ENCODE data around the gene MAFG.

Gene MAFG

GRCh38 chr17:81927653-81928543, at the start of gene MAFG:
MAFG (minus strand) TSS chr17:81927735; CDS start chr17:81923185, 4,550 bp downstream.
- Histone ChIP-seq H3K27ac (ENCODE audit: extremely low read depth, low read depth, low read length) (peak within 1 kb of the TSS; percentile 90), H3K4me1 (ENCODE audit: control insufficient read depth, insufficient read depth, low read length) (peaks cover 3% of the 10 kb centered on the region; the same call in 1 of the 2 replicates), H3K4me3 (ENCODE audit: low read depth, low read length) (peak within 1 kb of the TSS; percentile 79), H3K36me3 (ENCODE audit: control insufficient read depth in 2 of 2, insufficient read depth in 1 of 2, low read length in 2 of 2) (peaks cover 0 to under 1% of the 10 kb centered on the region in 2 experiments; a peak in 1 of 3 replicates), H3K9me3 (ENCODE audit: control insufficient read depth, insufficient read depth, low read depth, low read length) (no peaks in the 10 kb centered on the region)
- ChIA-PET CTCF (interaction anchor here (0.7 to 1.8 kb wide), 11 partner anchors 8 to 198 kb away, joined by 3 to 12 read pairs (median 3); partner anchors contain the start of gene NOTUM), POLR2A (interaction anchor here (1.0 to 3.2 kb wide), 10 partner anchors 8 to 225 kb away, joined by 3 to 22 read pairs (median 4); partner anchors contain the start of genes MRPL12, PCYT2 and SIRT7)
- peak; percentile 98 for TF ChIP-seq ZNF561 (tag by site-specific recombination; IDR thresholded peaks at IDR 0.05; ENCODE audit: borderline replicate concordance)
- TF ChIP-seq ZNF302 (tag by site-specific recombination; IDR thresholded peaks at IDR 0.05; ENCODE audit: low read depth) = no peak
- peak; percentile 67; the same call in 1 of the 2 replicates for TF ChIP-seq GLIS2 (tag by site-specific recombination; IDR thresholded peaks at IDR 0.05)
- TF ChIP-seq ZNF785 (tag by site-specific recombination; IDR thresholded peaks at IDR 0.05) = no peak
- TF ChIP-seq ZNF777 (tag by site-specific recombination; IDR thresholded peaks at IDR 0.05; ENCODE audit: borderline replicate concordance) = peak; percentile 36; the same call in 1 of the 2 replicates
- TF ChIP-seq ZBTB8A (tag by site-specific recombination; IDR thresholded peaks at IDR 0.05) = peak; percentile 96
- peak; percentile 89 for TF ChIP-seq ZNF335 (tag by site-specific recombination; conservative IDR thresholded peaks at IDR 0.05)
- peak; percentile 69 for TF ChIP-seq KLF16 (tag by site-specific recombination; IDR thresholded peaks at IDR 0.05)
- TF ChIP-seq ZNF48 (tag by site-specific recombination; IDR thresholded peaks at IDR 0.05) = no peak
- peak; percentile 17; the same call in 1 of the 2 replicates for TF ChIP-seq OSR2 (tag by site-specific recombination; IDR thresholded peaks at IDR 0.05)
- TF ChIP-seq MEIS1 (CRISPR knock-in tag; IDR thresholded peaks at IDR 0.05; ENCODE audit: borderline replicate concordance) = no peak
- peak; percentile 67; the same call in 1 of the 2 replicates for TF ChIP-seq ZBTB17 (tag by site-specific recombination; IDR thresholded peaks at IDR 0.05)
- TF ChIP-seq ZIC2 (tag by site-specific recombination; IDR thresholded peaks at IDR 0.05) = peak; percentile 46; the same call in 1 of the 2 replicates
- TF ChIP-seq ZNF549 (tag by site-specific recombination; IDR thresholded peaks at IDR 0.05) = peak; percentile 96
- peak; percentile 35; the same call in 1 of the 2 replicates for TF ChIP-seq ZNF596 (tag by site-specific recombination; IDR thresholded peaks at IDR 0.05)
- peak; percentile 36; the same call in 1 of the 2 replicates for TF ChIP-seq HIC1 (tag by site-specific recombination; IDR thresholded peaks at IDR 0.05)
- peak; percentile 74; the same call in 1 of the 2 replicates for TF ChIP-seq ZNF660 (tag by site-specific recombination; IDR thresholded peaks at IDR 0.05)
- TF ChIP-seq KLF8 (tag by site-specific recombination; IDR thresholded peaks at IDR 0.05) = peak; percentile 44; the same call in 1 of the 2 replicates
- TF ChIP-seq SP2 (tag by site-specific recombination; IDR thresholded peaks at IDR 0.05) = peak; percentile 39
- TF ChIP-seq ZSCAN30 (tag by site-specific recombination; IDR thresholded peaks at IDR 0.05) = peak; percentile 94
- peak; percentile 87 for TF ChIP-seq ZNF692 (tag by site-specific recombination; IDR thresholded peaks at IDR 0.05)
- TF ChIP-seq PATZ1 (tag by site-specific recombination; IDR thresholded peaks at IDR 0.05) = peak; percentile 91
- TF ChIP-seq SP7 (tag by site-specific recombination; IDR thresholded peaks at IDR 0.05) = peak; percentile 23
- no peak for TF ChIP-seq ZBTB49 (tag by site-specific recombination; IDR thresholded peaks at IDR 0.05; ENCODE audit: low read depth)
- TF ChIP-seq ZBTB44 (tag by site-specific recombination; IDR thresholded peaks at IDR 0.05) = peak; percentile 63; the same call in 1 of the 2 replicates
- no peak for TF ChIP-seq ZNF274 (IDR thresholded peaks at IDR 0.05; ENCODE audit: low read length)
- TF ChIP-seq ZNF274 (tag by site-specific recombination; IDR thresholded peaks at IDR 0.05; ENCODE audit: borderline replicate concordance) = no peak
